Measurements from ENCODE around the gene EIF4B.
A peak's percentile ranks its signal among the peaks of the same experiment; 100 is the strongest.
"Not testable (repeated sequence)": the region's sequence is repeated elsewhere in the genome, so short reads cannot be mapped to it uniquely, and the experiment has no call there.

EIF4B gene, protein sequence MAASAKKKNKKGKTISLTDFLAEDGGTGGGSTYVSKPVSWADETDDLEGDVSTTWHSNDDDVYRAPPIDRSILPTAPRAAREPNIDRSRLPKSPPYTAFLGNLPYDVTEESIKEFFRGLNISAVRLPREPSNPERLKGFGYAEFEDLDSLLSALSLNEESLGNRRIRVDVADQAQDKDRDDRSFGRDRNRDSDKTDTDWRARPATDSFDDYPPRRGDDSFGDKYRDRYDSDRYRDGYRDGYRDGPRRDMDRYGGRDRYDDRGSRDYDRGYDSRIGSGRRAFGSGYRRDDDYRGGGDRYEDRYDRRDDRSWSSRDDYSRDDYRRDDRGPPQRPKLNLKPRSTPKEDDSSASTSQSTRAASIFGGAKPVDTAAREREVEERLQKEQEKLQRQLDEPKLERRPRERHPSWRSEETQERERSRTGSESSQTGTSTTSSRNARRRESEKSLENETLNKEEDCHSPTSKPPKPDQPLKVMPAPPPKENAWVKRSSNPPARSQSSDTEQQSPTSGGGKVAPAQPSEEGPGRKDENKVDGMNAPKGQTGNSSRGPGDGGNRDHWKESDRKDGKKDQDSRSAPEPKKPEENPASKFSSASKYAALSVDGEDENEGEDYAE

DNA sequence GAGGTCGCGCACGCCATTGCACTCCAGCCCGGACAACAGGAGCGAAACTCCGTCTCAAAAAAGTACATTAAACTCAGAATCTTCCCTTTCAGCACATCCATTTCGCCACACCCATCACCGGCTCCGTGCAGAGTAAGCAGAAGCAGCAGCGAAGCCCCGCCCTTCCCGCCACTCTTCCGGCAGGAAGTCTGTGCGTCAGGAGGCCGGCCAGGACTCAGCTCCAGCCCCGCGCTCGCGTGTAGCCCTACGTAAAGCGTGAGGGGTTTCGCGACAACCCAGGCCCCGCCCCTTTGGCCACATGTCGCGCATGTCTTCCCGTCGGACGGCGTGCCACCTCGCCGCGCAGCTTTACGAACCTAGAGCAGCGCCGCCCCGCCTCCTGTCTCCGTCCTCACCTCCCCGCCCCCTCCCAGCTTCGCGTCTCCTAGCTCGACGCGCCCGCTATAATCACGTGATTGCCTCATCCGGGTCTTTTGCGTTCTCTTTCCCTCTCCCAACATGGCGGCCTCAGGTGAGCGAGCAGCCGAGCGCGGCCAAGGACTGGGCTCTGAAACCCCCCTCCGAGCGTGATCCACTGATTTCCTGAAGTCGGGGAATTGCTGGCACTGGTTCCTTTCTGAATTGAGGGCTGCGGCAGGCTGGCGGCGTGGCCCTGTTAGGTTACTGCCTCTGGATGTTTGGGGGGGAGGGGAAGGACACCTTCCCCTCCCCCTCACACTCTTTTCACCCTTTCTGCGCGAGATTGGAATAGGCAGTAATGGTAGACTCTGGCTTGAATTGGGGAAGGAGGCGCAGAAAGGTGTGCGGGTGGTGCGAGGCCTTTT is at the start of gene EIF4B:
Gene EIF4B, plus strand, starts transcription at position 471 of the 824 bp plus-strand sequence. Its CDS starts 28 bp downstream, at position 499.
- peak; percentile 98 for DNase-seq (ENCODE audit: low spot score)

DNA sequence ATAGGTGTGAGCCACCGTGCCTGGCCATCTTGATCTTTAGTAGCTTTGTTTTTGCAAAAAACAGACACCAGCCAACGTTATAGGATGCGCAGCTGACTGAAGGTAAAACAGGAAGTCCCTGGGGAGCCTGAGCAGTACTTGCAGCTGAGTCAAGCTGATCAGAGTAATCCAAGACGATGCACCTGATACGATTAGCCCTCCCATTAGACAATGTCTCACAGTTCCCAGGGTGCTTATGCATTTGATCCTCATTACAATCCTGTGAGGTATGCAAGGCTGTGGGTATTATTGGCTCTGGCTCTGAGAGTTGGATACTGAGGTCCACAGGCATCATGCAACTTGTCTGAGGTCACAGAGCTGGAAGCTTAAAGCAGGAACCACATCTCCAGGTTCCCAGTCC is 49.3 kb upstream of the EIF4B start:
- no peak for DNase-seq (ENCODE audit: low spot score)

DNA sequence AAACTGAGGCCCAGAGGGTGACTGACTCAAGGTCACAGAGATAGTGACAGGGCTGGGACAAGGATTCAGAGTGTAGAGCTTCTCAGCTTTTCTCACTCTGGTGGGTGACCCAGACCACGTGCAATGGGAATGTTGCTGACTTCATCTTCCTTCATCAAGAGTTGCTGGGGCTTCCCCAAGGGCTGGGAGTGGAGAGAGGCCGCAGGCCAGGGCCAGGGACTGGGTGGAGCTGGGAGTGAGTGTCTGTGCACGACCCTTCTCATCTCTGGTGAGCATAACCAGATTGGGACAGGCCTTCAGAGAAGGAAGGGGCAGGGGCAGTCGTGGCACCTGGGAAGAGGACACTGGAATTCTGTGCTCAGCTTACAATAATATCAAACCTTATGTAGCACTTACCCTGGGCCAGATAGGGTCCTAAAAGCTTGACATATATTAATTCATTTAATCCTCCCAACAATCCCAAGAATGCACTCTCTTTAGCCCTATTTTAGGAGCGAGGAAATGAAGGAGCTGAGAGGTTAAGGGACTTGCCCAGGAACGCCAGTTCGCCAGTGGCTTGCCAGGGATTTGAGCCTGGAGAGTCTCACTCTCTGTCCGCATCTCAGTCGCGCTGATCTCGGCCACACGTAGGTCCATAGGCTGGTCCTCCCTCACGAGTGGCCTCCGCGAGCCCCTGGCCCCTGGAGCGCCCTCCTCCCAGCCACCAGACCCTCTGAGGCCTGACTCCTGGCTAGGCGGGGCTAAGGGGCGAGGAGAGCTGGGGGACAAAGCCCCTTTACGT is 41.5 kb upstream of the EIF4B start:
- DNase-seq (ENCODE audit: low spot score): no peak

DNA sequence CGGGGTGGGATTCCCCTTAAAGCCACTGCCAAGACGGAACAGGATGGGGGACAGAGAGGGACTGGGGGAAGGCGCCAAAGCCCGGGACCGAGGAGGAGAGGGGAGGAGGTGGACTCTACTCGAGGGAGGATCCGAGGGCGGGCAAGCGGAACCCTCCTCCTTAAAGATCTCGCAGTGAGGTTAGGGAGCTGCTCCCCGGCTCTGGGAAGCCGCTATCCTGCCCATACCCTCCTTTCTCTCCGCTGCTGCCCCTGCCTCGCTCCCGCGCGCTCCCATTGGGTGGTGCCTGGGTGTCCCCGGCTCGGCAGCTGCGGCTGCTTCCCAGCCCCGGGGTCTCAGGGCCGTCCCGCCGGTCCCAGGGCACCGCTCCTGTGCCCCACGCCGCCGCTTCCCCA is 40.9 kb upstream of the EIF4B start:
- no peak for DNase-seq (ENCODE audit: low spot score)

DNA sequence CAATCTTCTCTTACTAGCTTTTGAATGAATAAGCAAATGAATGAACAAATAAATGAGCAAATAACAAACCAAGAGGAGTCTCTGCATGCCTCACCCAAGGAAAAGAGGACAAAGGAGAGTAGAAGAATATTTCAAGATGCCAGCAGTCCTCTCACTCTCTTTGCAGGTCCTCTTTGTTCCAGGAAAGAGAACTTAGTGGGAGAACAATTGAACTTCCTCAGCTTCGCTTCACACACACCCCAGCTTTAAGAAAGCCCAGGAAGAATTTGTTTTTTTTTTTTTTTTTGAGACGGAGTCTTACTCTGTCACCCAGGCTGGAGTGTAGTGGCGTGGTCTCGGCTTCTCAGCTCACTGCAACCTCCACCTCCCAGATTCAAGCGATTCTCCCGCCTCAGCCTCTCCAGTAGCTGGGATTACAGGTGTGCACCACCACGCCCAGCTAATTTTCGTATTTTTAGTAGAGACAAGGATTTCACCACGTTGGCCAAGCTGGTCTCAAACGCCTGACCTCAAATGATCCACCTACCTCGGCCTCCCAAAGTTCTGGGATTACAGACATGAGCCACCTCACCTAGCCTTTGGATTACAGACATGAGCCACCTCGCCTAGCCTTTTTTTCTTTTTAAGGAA is 37.0 kb upstream of the EIF4B start:
- DNase-seq (ENCODE audit: low spot score): no peak

DNA sequence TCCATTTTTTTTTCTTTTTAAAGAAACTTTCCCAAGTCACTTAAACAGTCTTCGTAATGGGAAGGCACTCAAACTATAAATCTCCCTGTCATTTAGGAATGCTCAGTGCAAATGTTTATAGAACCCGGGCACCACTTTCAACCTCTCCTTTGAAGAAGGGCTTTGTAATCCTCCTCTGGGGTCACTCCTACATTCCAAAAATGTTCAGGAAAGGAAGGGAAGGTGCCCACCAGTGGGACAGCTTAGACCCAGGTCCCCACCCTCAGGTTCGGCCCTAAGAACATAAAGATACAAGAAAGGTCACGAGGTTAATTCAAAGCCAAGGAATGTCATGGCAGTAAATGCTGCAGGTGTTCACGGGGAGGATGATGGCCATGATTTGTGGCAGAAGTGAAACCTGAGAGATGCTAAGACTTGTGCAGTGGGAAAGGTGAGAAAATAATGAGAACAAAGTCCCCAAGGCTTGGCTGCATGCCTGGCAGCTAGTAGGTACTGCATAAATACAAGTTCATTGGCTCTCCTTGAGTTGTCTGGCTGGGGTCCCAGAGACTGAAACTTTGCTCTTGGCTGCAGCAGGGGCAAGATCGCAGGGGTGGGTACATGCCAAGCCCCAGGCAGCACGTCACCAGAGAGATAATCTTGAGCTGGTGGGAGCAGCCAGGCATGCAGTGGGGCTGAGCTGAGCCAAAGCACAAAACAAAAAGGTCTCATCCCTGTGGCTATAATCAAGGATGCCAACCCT is 36.3 kb upstream of the EIF4B start:
- DNase-seq (ENCODE audit: low spot score): no peak

DNA sequence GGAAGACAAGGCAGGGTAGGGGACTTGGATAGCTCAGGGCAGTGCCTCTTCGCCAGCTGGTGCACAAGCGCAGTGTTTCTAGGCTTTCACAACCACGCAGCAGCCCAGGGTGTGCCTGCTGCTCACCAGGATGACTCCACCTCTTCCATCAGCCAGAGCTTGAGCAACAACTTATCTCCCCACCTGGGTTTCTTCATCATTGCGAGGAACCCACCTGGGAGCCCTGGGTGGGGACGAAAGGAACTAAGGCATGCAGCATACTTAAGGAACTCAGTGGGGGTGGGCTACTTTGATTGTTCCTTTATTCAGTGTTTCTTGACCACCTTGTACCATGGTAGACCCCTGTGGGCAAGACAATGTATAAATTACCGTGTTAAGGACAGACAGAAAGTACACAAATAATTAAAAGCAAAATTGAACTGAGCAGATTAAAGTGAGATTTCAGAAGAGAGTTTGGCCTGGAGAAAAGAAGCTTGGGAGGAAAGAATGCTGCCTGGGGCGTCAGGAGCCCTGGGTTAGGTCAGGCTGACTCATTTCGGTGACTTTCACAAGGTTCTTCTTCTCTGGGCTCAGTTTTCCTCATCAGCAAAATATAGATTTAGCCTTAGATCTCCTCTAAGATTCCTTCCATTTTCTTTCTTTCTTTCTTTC is 34.5 kb upstream of the EIF4B start:
- DNase-seq (ENCODE audit: low spot score): peak; percentile 64

DNA sequence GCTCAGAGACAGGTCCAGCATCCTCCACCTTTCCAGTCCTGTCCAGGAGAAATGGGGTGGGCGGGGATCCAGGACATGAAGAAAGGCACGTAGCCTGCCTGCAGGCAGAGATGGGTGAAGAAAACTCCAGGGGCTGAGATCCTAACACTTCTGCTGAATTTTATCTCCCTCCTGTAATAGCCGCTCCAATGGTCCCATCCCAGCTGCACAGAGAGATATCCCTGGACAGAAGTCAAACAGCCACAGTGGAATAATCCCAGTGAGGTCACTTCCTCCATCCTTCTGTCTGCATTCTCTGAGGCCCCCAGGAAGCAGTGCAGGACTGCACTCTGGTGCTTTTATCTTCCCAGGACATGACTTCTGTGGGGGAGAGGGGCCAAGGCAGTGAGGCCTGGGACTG is 31.1 kb upstream of the EIF4B start:
- DNase-seq (ENCODE audit: low spot score): no peak

DNA sequence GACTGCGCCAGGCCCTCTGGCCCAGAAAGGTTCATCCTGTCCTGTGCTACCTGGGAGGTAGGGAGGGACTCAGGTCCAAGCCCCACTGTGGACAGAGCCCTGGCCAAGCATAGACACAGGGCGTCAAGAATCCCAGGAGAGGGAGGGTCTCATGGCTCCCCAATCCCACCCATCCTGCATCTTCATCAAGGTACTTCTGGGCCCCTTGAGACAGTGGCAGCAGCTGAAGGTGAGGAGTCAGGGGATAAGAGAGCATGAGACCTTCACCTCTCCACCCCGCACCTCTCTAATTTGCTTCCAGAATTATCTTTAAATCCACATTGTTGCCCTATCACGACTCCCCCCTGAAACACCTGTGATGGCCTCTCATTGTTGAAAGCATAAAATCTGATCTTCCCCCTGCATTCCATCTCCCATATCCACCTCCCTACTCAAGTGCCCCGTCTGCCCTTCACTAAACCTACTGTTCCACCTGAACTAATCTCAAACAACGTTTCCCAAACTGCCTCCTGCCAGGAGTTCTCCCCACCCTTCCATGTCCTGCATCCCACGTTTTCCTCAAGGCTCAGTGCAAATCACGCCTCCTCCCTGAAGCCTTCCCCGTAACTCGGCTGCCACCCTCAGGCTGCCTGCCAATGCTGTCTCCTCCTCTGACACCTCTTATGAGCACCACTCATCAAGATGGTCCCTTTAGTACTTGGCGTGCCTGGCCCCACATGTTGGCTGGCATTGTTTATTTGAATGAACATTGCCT is 30.3 kb upstream of the EIF4B start:
- no peak for DNase-seq (ENCODE audit: low spot score)

DNA sequence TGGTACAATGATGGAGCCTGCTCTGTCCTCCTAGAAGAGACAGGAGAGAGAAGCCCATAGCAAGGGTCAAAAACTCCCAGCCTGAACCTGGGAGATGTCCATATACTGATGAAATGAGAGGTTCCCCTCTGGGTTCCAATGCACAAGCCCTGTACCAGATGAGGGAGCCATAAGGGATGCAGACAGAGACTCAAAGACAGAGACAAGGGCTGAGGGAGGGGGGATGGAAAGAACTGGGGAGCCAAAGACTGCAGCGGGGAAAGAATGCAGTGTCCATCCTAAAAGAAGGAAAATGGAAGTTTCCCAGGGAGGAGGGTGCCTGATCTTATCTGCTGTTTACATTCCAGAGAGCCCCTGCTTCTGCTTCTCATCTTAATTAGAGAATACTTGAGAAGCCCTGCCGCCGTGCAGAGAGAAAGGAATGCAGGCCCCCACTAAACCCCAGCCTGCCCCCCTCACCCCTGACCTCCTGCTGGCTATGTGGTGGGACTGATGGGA is 29.6 kb upstream of the EIF4B start:
- DNase-seq (ENCODE audit: low spot score): no peak

DNA sequence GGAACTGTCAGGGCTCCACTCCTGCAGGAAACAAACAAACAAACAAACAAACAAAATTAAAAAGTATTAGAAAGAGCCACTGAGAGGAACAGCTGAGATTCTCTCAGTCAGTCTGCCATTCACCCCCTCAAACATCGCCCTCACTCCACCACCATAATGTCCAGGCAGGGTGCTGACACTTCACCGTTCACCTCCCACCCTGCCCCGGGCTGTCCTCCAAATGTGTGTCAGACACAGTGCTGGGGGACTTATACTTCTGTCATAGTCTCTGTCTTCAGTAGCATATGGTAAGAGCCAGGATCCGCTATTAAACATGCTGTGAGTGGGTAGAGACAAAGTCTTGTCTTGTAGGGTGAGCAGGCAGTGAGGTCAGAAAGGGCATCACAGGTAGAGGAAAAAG is 29.1 kb upstream of the EIF4B start:
- no peak for DNase-seq (ENCODE audit: low spot score)

DNA sequence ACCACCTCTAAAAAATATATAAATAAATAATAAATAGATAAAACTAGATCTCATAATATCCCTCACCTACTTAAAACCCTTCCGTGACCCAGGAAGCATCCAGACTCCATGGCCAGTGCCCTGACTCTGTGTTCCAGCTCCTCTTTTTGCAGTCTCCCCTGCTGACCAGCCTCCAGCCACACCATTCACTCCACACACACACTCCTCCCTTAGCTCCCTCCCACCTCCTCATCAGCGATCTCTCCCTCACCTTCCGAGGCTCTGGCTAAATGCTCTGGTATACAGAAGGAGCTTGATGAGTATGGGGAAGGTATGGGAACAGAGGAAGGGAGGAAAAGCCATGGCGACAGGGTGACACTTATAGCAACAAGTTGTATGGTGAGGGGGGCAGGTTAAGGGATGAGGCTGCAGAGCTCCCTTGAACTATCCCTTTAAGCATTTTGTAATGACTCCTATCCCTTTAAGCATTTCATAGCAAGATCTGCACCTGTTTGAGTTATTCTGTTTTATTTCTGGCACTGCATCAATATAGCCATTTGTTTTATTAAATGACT is 26.1 kb upstream of the EIF4B start:
- no peak for DNase-seq (ENCODE audit: low spot score)

DNA sequence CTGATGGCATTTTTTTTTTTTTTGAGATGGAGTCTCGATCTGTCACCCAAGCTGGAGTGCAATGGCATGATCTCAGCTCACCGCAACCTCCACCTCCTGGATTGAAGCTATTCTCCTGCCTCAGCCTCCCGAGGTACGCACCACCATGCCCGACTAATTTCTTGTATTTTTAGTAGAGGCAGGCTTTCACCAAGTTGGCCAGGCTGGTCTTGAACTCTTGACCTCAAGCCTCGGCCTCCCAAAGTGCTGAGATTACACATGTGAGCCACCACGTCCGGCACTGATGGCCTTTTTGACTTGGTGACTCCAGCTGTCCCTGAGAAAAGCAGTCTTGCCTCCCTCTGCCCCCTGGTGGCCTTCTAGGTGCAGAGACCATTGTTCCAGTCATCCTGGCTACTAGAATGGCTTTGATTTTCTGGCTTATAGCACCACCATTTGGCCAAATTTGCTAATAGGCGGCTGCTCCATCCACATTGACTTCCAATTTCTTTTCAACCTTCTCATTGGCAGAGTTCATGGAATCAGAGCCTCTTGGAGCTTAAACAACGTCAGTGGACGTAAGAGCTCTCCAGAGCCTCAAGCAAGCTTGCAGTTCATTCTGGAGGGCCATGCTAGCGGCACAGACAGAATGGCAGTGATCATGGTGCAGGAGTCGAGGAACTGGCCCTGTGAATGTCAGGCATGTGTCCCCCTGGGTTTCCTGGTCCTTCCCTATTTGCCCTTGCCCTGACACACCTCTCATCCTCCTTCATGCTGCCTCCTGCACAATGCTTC is 25.4 kb upstream of the EIF4B start:
- DNase-seq (ENCODE audit: low spot score): peak; percentile 83

DNA sequence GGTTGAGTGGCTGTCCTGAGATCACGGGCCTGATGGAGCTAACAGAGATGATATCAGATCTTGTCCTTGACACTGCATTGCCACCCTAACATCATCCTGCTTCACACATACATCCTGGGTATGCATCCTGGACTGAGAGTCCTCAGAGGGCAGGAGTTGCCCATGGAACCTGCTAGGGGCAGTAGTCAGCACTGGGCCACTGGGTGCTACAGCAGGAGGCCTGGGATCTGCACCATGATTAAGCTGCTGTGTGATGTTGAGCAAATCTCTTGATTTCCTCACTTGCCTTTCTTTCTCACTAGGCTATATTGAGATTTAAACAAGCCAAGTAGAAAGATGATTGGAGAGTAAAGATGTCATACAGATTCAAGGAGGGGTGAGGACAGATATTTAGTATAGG is 22.1 kb upstream of the EIF4B start:
- DNase-seq (ENCODE audit: low spot score): no peak

DNA sequence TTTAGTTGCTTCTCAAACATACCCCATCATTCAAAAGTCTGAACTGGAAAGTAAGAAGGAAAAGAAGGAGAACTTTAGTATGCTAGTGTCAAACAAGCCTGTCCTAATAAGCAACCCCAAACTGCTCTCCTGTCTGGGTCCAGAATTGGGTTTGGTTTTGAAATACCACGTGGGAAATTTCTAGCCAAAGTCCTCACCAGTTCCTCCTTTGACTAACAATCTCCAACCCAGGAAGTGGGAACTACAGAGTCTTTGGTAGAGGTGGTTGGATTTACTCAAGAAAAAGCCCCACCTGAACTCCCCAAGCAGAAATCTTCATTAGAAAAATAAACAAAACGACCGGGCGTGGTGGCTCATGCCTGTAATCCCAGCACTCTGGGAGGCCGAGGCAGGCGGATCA is 17.4 kb upstream of the EIF4B start:
- DNase-seq (ENCODE audit: low spot score): no peak

DNA sequence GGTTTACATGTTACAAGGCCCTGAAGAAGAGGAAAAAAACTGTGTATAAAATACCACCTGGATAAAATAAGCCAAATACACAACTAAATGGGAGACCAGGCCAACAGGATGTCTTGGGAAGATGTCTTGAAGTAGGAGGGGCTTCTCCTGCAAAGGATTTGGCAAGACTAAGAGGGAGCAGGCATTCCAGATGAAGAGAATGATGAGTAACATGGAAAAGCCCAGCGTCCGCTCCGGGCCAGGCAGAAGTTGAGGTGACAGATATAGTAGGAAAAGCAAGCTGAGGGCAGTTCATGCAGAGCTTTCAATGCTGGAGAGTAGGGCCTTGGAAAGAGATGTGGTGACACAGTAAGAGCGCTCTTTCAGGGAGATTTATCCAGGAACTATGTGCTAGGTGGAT is 16.1 kb upstream of the EIF4B start:
- DNase-seq (ENCODE audit: low spot score): no peak

DNA sequence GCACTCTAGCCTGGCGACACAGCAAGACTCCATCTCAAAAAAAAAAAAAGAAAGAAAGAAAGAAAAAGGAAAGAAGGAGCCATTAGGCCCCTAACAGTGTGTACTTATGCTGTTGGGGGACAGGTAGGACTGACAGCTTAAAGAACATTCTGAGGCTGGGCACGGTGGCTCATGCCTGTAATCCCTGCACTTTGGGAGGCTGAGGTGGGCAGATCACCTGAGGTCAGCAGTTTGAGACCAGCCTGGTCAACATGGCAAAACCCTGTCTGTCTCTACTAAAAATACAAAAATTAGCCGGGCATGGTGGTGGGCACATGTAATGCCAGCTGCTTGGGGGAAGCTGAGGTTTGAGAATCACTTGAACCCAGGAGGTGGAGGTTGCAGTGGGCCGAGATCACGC is 14.0 kb upstream of the EIF4B start:
- not testable (repeated sequence) for DNase-seq (ENCODE audit: low spot score)
